Prostate gland (tissue), 2 donors: ENCODE results near the gene PRND.

Experiments used
- POLR2A ChIP-seq: fragments of 450-650 bp; IDR thresholded peaks from one replicate; pipeline ENCODE4 v1.6.1; 2016; ENCODE audit warnings: antibody characterized with exemption, mild to moderate bottlenecking
- TF ChIP-seq, protein P1 (sequence below), 4 experiments: fragments of 200-600 bp in 2 of 4; fragments of 450-650 bp in 2 of 4; sonication (generic) in 2 of 4; IDR thresholded peaks; 1 replicate in 3 of 4; 2 replicates in 1 of 4; pipeline ENCODE4 v1.5.1; 2016 to 2019; ENCODE audit warnings: antibody characterized with exemption in 4 of 4, mild to moderate bottlenecking in 2 of 4, moderate library complexity in 2 of 4

- TF ChIP-seq, protein P1, sequence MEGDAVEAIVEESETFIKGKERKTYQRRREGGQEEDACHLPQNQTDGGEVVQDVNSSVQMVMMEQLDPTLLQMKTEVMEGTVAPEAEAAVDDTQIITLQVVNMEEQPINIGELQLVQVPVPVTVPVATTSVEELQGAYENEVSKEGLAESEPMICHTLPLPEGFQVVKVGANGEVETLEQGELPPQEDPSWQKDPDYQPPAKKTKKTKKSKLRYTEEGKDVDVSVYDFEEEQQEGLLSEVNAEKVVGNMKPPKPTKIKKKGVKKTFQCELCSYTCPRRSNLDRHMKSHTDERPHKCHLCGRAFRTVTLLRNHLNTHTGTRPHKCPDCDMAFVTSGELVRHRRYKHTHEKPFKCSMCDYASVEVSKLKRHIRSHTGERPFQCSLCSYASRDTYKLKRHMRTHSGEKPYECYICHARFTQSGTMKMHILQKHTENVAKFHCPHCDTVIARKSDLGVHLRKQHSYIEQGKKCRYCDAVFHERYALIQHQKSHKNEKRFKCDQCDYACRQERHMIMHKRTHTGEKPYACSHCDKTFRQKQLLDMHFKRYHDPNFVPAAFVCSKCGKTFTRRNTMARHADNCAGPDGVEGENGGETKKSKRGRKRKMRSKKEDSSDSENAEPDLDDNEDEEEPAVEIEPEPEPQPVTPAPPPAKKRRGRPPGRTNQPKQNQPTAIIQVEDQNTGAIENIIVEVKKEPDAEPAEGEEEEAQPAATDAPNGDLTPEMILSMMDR (IDR thresholded peaks at IDR 0.05): no peak
- no peak for TF ChIP-seq POLR2A
These were observed 5.1 kb downstream of the PRND start for GRCh38 chr20:4726710-4727397.
